ENCODE data around the gene QRFP.

The QRFP gene

DNA sequence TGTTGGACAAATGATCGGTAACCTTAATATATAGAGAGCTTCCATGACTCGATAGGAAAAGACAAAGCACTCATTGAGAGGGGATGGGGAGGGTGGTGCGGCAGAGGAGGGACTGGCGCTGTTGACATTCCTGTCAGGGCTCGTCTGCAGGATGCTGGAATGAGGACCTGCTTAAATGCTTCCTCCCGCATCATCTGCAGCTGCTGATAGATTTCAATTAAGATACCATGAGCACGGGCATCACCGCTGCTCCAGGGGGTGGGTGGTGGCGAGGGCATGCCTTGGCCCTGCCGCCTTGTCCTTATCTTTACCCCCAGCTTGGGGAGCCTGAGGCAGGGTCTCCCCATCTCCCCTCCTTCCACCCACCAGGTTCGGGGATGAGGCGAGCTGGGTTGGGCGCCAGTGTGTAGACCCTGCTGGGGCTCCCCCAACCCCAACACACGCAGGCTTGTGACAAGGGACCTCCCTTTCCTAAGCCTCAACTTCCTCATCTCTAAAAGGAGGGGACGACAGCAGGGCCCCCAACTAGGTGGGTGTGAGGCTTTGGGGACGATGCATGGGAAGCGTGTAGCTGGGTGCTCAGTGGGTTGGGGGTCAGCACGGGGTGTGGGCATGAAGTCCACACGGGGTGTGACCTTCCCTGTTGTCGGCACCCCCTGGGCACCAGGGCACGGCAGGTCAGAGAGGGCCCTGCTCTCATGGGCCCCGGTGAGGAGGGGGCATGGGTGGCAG is 11.7 kb upstream of the QRFP start:
- H3K9ac ChIP-seq (ENCODE audit: low read length in 2 of 2) = no peak overlapping the region
- peaks cover 2 to 10% of the 10 kb centered on the region in 2 donors for H3K27me3 ChIP-seq (ENCODE audit: control insufficient read depth in 1 of 2, insufficient read depth in 2 of 2, low read length in 2 of 2)
- H3K4me1 ChIP-seq (ENCODE audit: control insufficient read depth, insufficient read depth, low read length) = peaks cover 3% of the 10 kb centered on the region
- H3K27ac ChIP-seq (ENCODE audit: low read length) = no peak overlapping the region
- H3K9me3 ChIP-seq (ENCODE audit: control insufficient read depth in 2 of 2, low read length in 2 of 2) = no peaks in the 10 kb centered on the region
- H3K36me3 ChIP-seq (ENCODE audit: control insufficient read depth in 2 of 2, insufficient read depth in 2 of 2, low read length in 2 of 2) = no peaks in the 10 kb centered on the region
- no peak overlapping the region for H3K4me3 ChIP-seq (ENCODE audit: low read length in 2 of 2)

DNA sequence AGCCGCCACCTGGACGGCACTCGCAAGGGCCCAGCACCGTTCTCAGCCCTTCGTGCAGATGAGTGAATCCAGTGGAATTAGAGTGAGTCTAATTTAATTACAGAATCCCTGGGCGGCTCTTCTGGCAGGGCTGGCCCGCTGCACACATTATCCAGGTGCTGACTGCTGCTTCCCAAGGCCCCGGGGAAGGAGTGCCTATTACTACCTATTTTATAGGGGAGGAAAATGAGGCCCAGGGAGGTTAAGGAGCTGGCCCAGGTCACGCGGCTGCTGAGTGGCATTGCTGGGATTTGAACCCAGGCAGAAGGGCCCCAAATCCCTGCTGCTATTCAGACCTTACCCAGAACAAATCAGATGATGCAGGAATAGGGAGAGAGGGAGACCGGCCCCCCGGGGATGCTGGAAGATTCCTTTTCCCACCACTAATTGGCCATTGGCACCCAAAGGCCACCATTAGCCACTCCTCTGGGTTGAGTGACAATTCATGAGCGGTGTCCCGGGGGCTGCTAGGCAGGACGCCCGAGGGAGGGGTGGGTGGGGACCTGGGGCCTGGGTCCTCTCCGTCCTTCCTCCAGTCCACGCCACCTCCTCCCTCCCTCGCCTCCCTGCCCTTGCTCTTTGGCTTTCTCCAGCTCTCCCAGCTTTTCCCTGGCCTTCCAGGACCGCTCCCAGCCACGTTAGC is 10.3 kb upstream of the QRFP start:
- Histone ChIP-seq H3K27me3 (ENCODE audit: control insufficient read depth in 1 of 2, insufficient read depth in 2 of 2, low read length in 2 of 2) (peaks cover 6 to 14% of the 10 kb centered on the region in 2 donors), H3K4me1 (ENCODE audit: control insufficient read depth, insufficient read depth, low read length) (no peaks in the 10 kb centered on the region), H3K4me3 (ENCODE audit: low read length in 2 of 2) (no peak overlapping the region), H3K9me3 (ENCODE audit: control insufficient read depth in 2 of 2, low read length in 2 of 2) (no peaks in the 10 kb centered on the region), H3K27ac (ENCODE audit: low read length) (no peak overlapping the region), H3K9ac (ENCODE audit: low read length in 2 of 2) (no peak overlapping the region), H3K36me3 (ENCODE audit: control insufficient read depth in 2 of 2, insufficient read depth in 2 of 2, low read length in 2 of 2) (no peaks in the 10 kb centered on the region)

DNA sequence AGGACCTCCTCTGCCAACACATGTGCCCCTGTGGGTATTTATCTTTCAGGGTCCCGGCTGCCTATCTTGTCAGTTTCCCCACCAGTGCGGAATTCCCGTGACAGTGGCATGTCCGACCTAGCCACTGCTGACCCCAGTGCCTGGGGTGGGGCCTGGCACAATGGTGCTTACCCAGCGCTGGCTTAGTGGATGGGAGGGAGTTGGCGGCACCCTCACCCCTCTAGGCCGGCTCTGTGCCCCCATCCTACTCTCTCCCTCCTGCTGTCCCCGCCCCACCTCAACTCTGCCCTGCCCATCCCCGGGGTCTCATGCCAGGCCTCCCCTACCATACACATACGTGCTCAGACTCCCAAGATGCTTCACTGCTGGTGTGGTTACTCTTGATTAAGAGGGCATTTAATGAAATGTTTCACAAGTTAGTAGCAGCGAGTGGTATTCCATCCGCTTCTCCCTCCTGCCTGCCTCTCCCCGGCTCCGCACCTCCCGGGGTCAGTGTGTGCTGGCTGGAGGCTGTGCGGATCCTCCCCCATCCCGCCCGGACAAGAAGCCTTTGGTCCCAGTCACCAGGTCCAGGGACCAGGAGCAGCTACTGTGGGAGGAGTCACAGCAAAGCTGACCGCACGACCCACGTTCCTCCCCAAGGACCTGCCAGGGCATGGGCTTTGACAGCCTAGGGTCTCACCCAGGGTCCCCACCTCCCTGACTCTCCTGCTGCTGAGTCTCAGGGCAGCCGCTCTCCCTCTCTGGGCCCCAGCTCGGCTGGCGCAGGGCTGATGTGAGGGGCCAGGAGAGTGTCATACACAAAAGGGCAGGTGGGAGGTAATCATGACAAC is 9.5 kb upstream of the QRFP start:
- H3K9ac ChIP-seq (ENCODE audit: low read length in 2 of 2) = no peak overlapping the region
- no peaks in the 10 kb centered on the region for H3K36me3 ChIP-seq (ENCODE audit: control insufficient read depth in 2 of 2, insufficient read depth in 2 of 2, low read length in 2 of 2)
- no peak overlapping the region for H3K4me3 ChIP-seq (ENCODE audit: low read length in 2 of 2)
- H3K27me3 ChIP-seq (ENCODE audit: control insufficient read depth in 1 of 2, insufficient read depth in 2 of 2, low read length in 2 of 2) = peaks cover 8 to 16% of the 10 kb centered on the region in 2 donors
- H3K4me1 ChIP-seq (ENCODE audit: control insufficient read depth, insufficient read depth, low read length) = no peaks in the 10 kb centered on the region
- H3K9me3 ChIP-seq (ENCODE audit: control insufficient read depth in 2 of 2, low read length in 2 of 2) = no peaks in the 10 kb centered on the region
- no peak overlapping the region for H3K27ac ChIP-seq (ENCODE audit: low read length)

DNA sequence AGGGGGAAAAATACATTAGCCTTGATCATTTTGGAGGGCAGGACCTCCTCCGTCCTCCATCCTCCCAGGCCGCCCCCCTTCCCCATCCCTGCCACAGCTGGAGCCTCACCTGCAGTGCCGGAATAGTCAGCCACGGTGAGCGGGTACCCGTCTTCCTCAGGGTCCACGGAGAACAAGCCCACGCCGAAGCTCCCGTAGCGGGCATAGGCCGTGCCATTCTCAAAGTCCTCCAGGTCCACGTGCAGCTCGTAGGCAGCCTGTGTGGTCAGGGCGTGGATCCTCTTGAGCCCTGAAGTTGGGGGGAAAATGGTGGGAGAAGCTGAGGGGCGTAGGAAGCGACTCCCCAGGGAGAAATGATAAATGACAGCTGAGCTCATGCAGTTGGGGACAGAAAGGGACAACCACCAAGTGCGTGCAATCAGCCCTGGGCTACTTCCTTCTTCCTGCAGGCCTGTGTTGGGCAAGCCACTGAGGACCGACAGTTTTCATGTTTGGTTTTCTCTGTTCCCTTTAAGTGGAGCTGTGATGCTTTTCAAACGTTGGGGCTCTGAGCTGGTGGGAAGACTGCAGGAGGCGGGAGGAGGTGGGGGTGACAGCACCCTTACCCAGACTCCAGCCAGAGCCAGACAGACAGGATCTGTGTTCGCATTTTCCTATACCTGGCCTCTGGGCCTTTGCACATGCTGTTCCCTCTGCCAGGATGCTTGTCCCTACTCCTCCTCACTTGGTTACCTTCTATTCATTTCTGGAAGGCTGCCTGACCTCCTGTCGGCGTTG is 8.7 kb upstream of the QRFP start:
- no peak overlapping the region for H3K9ac ChIP-seq (ENCODE audit: low read length in 2 of 2)
- H3K4me1 ChIP-seq (ENCODE audit: control insufficient read depth, insufficient read depth, low read length) = no peaks in the 10 kb centered on the region
- no peak overlapping the region for H3K4me3 ChIP-seq (ENCODE audit: low read length in 2 of 2)
- no peaks in the 10 kb centered on the region for H3K9me3 ChIP-seq (ENCODE audit: control insufficient read depth in 2 of 2, low read length in 2 of 2)
- peaks cover 12 to 18% of the 10 kb centered on the region in 2 donors for H3K27me3 ChIP-seq (ENCODE audit: control insufficient read depth in 1 of 2, insufficient read depth in 2 of 2, low read length in 2 of 2)
- no peak overlapping the region for H3K27ac ChIP-seq (ENCODE audit: low read length)
- H3K36me3 ChIP-seq (ENCODE audit: control insufficient read depth in 2 of 2, insufficient read depth in 2 of 2, low read length in 2 of 2) = no peaks in the 10 kb centered on the region

DNA sequence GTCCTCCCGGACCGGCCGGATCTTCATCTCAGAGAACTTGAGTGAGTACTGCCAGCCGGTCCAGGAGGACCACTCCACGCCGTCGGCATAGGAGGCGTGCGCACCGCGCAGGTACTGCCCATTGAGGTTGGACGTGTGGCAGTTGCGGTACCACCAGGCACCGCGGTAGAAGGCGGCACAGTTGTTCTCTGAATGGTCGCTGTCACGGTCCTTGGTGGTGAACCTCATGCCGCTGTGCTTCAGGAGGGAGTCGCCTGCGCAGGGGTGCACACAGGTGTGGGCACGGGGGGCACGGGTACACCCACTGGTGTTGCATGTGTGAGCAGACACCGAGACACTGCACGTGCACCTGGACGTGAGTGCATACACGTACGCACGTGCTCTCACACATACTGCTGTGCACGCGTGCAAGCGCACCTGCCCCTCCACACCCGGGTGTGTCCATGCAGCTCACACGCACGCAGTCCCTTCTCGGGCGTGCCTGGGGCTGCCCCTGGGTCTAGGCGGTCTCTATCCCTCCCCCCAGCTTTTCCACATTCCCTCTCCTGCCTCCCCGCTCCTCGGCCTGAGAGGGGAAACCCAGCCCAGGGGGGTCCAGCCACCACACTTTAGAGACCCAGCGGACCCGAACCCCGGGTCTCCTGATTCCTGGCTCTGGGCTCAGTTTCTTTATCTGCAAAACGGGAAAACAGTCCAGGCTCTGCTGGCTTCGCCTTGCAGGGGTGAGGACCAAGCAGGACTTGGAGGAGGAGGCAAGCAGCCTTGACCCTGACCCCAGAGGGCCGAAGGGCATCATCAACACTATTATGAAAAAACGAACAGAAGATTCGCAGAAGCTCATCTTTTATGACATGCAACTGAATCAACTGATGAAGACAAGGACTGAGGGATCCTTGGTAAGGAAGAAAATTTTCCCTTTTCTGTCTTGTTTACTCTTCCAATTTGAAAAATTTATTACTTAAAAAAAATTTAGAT is 7.7 kb upstream of the QRFP start:
- H3K9me3 ChIP-seq (ENCODE audit: control insufficient read depth in 2 of 2, low read length in 2 of 2) = no peaks in the 10 kb centered on the region
- H3K36me3 ChIP-seq (ENCODE audit: control insufficient read depth in 2 of 2, insufficient read depth in 2 of 2, low read length in 2 of 2) = no peaks in the 10 kb centered on the region
- peaks cover 20 to 22% of the 10 kb centered on the region in 2 donors for H3K27me3 ChIP-seq (ENCODE audit: control insufficient read depth in 1 of 2, insufficient read depth in 2 of 2, low read length in 2 of 2)
- H3K4me1 ChIP-seq (ENCODE audit: control insufficient read depth, insufficient read depth, low read length) = no peaks in the 10 kb centered on the region
- H3K4me3 ChIP-seq (ENCODE audit: low read length in 2 of 2) = no peak overlapping the region
- no peak overlapping the region for H3K27ac ChIP-seq (ENCODE audit: low read length)
- no peak overlapping the region for H3K9ac ChIP-seq (ENCODE audit: low read length in 2 of 2)

DNA sequence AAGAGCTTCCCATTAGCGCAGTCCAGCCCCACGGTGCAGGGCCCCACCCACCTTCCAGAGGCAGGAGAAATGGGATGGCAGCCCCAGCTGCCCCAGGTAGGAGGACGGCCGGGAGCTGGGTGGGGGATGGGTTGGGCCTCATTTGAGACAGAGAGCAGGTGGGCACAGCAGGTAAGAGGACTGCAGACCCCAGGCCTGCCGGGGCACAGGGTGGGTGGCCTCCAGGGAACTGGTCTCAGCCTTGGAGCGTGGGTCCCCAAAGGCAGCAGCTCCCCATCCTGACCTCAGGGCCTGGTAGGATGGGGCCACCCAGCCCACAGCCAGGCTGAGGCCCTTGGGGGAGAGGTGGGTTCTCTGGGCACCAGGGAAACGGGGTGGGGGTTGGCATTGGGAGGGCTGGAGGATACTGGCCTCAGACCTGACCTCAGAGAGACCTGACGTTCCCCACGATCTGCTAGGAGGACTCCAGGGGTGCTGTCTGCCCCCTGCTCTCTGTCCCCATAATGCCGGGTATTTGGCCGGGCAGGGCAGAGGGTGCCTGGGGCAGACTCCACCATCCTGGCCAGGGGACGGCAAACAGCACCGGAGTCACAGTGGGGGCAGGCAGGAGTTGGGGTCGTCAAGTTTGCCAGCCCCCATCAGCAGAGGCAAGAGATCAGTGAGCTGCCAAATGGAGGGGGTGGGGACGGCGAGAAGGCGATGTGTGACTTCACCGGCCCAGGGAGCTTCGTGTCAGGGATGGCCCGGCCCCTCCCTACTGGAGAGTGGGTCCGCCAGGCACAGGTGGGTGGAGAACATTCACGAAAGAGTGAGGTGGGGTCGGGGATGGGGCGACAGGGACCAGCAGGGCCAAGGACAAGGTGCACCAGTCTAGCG is 6.8 kb upstream of the QRFP start:
- H3K27me3 ChIP-seq (ENCODE audit: control insufficient read depth in 1 of 2, insufficient read depth in 2 of 2, low read length in 2 of 2) = peaks cover 20 to 22% of the 10 kb centered on the region in 2 donors
- H3K27ac ChIP-seq (ENCODE audit: low read length) = no peak overlapping the region
- no peak overlapping the region for H3K4me3 ChIP-seq (ENCODE audit: low read length in 2 of 2)
- no peaks in the 10 kb centered on the region for H3K9me3 ChIP-seq (ENCODE audit: control insufficient read depth in 2 of 2, low read length in 2 of 2)
- H3K36me3 ChIP-seq (ENCODE audit: control insufficient read depth in 2 of 2, insufficient read depth in 2 of 2, low read length in 2 of 2) = no peaks in the 10 kb centered on the region
- no peak overlapping the region for H3K9ac ChIP-seq (ENCODE audit: low read length in 2 of 2)
- H3K4me1 ChIP-seq (ENCODE audit: control insufficient read depth, insufficient read depth, low read length) = no peaks in the 10 kb centered on the region

DNA sequence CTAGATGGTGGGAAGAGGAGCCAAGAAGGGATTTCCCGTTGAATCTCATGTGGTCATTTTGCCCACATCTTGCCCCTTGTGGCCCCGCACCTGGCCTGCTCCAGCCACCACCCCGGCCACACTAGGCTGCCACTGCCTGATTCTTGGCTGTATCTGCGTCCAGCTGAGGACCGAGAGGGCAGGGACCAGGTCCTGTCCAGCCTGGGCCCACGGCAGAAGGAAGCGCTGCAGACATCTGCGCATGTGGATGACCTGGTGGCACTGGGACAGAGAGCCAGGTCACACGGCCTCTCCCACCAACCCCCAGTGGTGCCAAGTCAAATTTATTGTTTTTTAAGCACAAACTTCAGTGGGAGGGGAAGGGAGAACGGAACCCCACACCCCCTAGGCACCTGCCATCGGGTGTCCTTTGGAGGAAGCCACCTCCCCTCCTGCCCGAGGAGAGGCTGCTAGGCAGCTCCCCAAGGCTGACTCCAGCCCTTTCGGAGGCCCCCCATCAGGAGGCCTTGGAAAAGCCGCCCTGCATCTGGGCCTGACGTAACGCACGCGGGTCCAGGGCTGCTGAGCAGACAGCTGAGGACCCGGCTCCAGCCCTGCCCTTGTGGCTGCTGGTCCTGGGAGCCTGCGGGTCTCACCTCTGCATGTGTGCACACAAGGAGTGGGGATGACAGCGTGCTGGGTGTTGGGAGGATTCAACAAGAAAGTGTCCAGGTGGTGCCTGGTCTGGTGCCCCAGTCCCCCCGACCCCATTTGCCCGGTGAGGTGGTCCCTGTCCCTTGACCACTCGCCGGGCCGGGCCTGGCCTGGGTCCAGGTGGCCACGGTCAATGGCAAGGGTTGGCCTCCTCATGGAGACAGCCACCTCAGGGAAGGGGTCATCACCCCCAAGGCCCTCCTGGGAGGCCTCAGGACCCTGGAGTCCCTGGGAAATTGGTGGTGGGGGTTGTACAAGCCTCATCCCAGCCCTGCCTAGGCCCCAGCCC is 5.9 kb upstream of the QRFP start:
- Histone ChIP-seq H3K27ac (ENCODE audit: low read length) (no peak overlapping the region), H3K9me3 (ENCODE audit: control insufficient read depth in 2 of 2, low read length in 2 of 2) (no peaks in the 10 kb centered on the region), H3K36me3 (ENCODE audit: control insufficient read depth in 2 of 2, insufficient read depth in 2 of 2, low read length in 2 of 2) (no peaks in the 10 kb centered on the region), H3K9ac (ENCODE audit: low read length in 2 of 2) (no peak overlapping the region), H3K27me3 (ENCODE audit: control insufficient read depth in 1 of 2, insufficient read depth in 2 of 2, low read length in 2 of 2) (peaks cover 22% of the 10 kb centered on the region in 2 donors), H3K4me1 (ENCODE audit: control insufficient read depth, insufficient read depth, low read length) (no peaks in the 10 kb centered on the region), H3K4me3 (ENCODE audit: low read length in 2 of 2) (no peak overlapping the region)

DNA sequence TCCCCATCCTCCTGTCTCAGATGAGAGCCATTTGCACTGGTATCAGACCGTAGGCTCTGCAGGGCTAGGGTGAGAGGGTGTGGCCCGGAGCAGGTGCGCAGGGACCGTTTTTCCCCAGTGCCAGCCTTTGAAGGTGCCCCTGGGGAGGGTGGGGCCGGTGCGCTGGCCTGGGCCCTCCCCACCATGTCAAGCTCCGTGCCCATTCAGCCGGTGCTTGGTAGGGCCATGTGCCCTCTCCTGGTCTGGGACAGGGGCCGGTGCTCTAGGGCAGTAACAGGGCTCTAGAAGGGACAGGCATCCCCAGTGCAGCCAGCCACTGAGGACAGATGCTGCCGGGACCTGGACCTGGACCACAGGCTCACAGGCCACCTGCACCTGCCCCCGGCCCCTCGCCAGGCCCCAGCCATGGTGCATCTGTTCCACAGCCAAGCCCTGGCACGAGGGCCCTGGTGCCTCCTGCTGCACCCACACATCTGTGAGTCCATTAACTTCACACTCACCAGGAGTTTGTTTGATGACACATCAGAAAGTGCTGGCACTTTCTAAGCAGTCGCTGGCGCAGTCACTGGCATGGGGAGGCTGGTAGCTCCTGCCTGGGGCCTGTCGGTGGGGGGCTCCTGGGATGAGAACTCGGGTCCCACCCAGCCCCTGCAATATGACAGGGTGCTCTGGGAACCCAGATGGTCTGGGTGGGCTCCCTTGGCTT is 5.0 kb upstream of the QRFP start:
- H3K9me3 ChIP-seq (ENCODE audit: control insufficient read depth in 2 of 2, low read length in 2 of 2) = no peaks in the 10 kb centered on the region
- no peak overlapping the region for H3K4me3 ChIP-seq (ENCODE audit: low read length in 2 of 2)
- H3K36me3 ChIP-seq (ENCODE audit: control insufficient read depth in 2 of 2, insufficient read depth in 2 of 2, low read length in 2 of 2) = no peaks in the 10 kb centered on the region
- no peaks in the 10 kb centered on the region for H3K4me1 ChIP-seq (ENCODE audit: control insufficient read depth, insufficient read depth, low read length)
- no peak overlapping the region for H3K9ac ChIP-seq (ENCODE audit: low read length in 2 of 2)
- H3K27me3 ChIP-seq (ENCODE audit: control insufficient read depth in 1 of 2, insufficient read depth in 2 of 2, low read length in 2 of 2) = peaks cover 22 to 24% of the 10 kb centered on the region in 2 donors
- no peak overlapping the region for H3K27ac ChIP-seq (ENCODE audit: low read length)
